Liver (tissue), 3 donors: Measurements from ENCODE around the gene SPATA31E1.

Experiments used
- EGR1 ChIP-seq, 2 donors: IDR thresholded peaks; 2 replicates each; pipeline ENCODE4 v1.6.1; 2016 to 2018; ENCODE audit warnings: antibody characterized with exemption in 2 of 2, low read depth in 2 of 2
- FOXA1 ChIP-seq: IDR thresholded peaks from 2 replicates; pipeline ENCODE4 v1.6.1; 2016; ENCODE audit warnings: antibody characterized with exemption
- GABPA ChIP-seq, 2 donors: IDR thresholded peaks in 1 of 2; conservative IDR thresholded peaks in 1 of 2; 2 replicates each; pipeline ENCODE4 v1.6.1; 2016; ENCODE audit warnings: antibody characterized with exemption in 2 of 2, mild to moderate bottlenecking in 1 of 2, moderate library complexity in 1 of 2
- JUND ChIP-seq, 2 donors: IDR thresholded peaks; 2 replicates each; pipeline ENCODE4 v1.6.1; 2016; ENCODE audit warnings: antibody characterized with exemption in 2 of 2
- MAX ChIP-seq: IDR thresholded peaks from 2 replicates; pipeline ENCODE4 v1.6.1; 2016; ENCODE audit warnings: antibody characterized with exemption
- NR2F2 ChIP-seq: IDR thresholded peaks from 2 replicates; pipeline ENCODE4 v1.6.1; 2016; ENCODE audit warnings: antibody characterized with exemption
- RAD21 ChIP-seq, 2 donors: IDR thresholded peaks; 2 replicates each; pipeline ENCODE4 v1.6.1; 2016; ENCODE audit warnings: antibody characterized with exemption in 2 of 2, mild to moderate bottlenecking in 2 of 2
- SP1 ChIP-seq: IDR thresholded peaks from 2 replicates; pipeline ENCODE4 v1.6.1; 2018; ENCODE audit warnings: antibody characterized with exemption, mild to moderate bottlenecking
- TAF1 ChIP-seq: conservative IDR thresholded peaks from 2 replicates; pipeline ENCODE4 v1.6.1; 2016; ENCODE audit warnings: antibody characterized with exemption, mild to moderate bottlenecking
- YY1 ChIP-seq: IDR thresholded peaks from 2 replicates; pipeline ENCODE4 v1.6.1; 2016; ENCODE audit warnings: antibody characterized with exemption, mild to moderate bottlenecking
- TF ChIP-seq, protein P1 (sequence below): fragments of 150-350 bp; IDR thresholded peaks from 2 replicates; pipeline ENCODE4 v1.5.1; 2017; ENCODE audit warnings: improper control_type of control experiment, low read depth, low read length; ENCODE audit not compliant: missing input control
- TF ChIP-seq, protein P2 (sequence below): IDR thresholded peaks from 2 replicates; pipeline ENCODE4 v1.6.1; 2016; ENCODE audit warnings: antibody characterized with exemption, mild to moderate bottlenecking
- donor health status: healthy.
- donor health status: healthy.

GRCh38 chr9:87871425-87872078, 11.1 kb upstream of the SPATA31E1 start:
- TF ChIP-seq MAX = no peak
- TF ChIP-seq, protein P1, sequence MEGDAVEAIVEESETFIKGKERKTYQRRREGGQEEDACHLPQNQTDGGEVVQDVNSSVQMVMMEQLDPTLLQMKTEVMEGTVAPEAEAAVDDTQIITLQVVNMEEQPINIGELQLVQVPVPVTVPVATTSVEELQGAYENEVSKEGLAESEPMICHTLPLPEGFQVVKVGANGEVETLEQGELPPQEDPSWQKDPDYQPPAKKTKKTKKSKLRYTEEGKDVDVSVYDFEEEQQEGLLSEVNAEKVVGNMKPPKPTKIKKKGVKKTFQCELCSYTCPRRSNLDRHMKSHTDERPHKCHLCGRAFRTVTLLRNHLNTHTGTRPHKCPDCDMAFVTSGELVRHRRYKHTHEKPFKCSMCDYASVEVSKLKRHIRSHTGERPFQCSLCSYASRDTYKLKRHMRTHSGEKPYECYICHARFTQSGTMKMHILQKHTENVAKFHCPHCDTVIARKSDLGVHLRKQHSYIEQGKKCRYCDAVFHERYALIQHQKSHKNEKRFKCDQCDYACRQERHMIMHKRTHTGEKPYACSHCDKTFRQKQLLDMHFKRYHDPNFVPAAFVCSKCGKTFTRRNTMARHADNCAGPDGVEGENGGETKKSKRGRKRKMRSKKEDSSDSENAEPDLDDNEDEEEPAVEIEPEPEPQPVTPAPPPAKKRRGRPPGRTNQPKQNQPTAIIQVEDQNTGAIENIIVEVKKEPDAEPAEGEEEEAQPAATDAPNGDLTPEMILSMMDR = no peak
- TF ChIP-seq FOXA1 = no peak
- TF ChIP-seq SP1 = no peak
- TF ChIP-seq TAF1 = no peak
- no peak for TF ChIP-seq GABPA (IDR thresholded peaks at IDR 0.05 in 1 of 2, conservative IDR thresholded peaks at IDR 0.05 in 1 of 2)
- no peak for TF ChIP-seq RAD21 (IDR thresholded peaks at IDR 0.05)
- no peak for TF ChIP-seq NR2F2
- no peak for TF ChIP-seq JUND (IDR thresholded peaks at IDR 0.05)
- TF ChIP-seq, protein P2, sequence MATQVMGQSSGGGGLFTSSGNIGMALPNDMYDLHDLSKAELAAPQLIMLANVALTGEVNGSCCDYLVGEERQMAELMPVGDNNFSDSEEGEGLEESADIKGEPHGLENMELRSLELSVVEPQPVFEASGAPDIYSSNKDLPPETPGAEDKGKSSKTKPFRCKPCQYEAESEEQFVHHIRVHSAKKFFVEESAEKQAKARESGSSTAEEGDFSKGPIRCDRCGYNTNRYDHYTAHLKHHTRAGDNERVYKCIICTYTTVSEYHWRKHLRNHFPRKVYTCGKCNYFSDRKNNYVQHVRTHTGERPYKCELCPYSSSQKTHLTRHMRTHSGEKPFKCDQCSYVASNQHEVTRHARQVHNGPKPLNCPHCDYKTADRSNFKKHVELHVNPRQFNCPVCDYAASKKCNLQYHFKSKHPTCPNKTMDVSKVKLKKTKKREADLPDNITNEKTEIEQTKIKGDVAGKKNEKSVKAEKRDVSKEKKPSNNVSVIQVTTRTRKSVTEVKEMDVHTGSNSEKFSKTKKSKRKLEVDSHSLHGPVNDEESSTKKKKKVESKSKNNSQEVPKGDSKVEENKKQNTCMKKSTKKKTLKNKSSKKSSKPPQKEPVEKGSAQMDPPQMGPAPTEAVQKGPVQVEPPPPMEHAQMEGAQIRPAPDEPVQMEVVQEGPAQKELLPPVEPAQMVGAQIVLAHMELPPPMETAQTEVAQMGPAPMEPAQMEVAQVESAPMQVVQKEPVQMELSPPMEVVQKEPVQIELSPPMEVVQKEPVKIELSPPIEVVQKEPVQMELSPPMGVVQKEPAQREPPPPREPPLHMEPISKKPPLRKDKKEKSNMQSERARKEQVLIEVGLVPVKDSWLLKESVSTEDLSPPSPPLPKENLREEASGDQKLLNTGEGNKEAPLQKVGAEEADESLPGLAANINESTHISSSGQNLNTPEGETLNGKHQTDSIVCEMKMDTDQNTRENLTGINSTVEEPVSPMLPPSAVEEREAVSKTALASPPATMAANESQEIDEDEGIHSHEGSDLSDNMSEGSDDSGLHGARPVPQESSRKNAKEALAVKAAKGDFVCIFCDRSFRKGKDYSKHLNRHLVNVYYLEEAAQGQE = no peak
- no peak for TF ChIP-seq YY1
- TF ChIP-seq EGR1 (IDR thresholded peaks at IDR 0.05; ENCODE audit: low read depth in 2 of 2) = no peak
